COR-L47 (cell line): Measurements from ENCODE around the gene SERPINB1.
"Not testable (repeated sequence)": the region's sequence is repeated elsewhere in the genome, so short reads cannot be mapped to it uniquely, and the experiment has no call there.

Source experiments
- DNase-seq: peaks from one replicate; lab custom pipeline; 2025; lab: John Stamatoyannopoulos, UW

The SERPINB1 gene

DNA sequence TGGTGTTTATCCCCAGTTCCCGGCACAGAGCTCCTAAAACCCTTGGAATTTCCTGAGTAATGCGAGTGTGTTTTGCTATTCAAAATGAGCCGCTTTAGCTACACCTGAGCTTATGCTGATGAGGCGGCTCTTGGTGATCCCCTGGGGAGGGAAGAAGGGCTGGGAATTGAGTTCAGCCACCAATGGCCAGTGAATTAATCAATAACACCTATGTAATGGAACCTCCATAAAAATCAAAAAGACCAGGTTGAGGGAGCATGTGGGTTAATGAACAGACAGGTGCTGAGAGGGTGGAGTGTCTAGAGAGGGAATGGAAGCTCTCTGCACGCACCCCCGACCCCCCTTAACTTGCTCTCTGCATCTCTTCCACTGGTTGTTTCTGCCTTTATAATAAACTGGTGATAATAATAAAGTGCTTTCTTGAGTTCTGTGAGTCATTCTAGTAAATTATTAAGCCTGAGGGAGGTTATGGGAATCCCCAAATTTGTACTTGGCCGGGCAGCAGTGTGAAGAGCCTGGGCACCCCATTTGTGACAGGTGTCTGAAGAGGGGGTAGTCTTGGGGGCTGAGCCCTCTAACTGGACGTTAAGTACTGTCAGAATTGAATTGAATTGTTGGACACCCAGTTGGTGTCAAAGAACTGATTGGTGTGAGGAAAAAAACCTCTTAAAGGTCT lies 24.6 kb upstream of the SERPINB1 start:
- no peak for DNase-seq

DNA sequence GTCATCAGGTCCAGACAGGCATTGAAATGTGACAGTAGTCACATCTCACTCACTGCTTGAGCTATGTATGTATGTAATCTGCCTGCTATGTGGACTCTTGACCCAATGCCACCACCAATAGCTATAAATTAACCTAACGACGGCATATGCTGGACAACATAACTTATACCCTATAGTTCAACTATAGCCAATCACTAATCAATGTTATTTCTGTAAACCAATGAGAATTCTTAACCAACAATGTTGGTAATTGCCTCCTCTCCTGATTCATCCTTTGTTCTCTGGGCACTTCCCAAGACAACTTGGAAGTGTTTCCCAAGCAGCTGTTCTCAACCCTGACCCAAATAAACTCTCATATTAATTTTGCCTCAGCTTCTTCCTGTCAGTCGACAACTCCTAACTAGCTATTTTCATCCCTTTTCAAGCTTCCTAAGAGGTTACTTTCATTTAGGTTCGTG lies 24.1 kb upstream of the SERPINB1 start:
- no peak for DNase-seq

DNA sequence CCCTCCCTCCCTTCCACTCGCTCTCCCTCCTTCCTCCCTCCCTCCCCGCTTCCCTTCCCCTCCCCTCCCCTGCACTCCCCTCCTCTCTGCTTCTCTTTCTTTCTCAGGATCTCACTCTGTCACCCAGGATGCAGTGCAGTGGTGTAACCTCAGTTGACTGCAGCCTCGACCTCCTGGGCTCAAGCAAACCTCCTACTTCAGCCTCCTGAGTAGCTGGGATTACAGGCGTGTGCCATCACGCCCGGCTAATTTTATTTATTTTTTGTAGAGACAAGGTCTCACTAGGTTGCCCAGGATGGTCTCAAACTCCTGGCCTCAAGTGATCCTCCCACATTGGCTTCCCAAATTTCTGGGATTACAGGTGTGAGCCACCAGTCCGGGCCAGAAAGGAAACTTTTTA lies 23.6 kb upstream of the SERPINB1 start:
- DNase-seq: no peak

DNA sequence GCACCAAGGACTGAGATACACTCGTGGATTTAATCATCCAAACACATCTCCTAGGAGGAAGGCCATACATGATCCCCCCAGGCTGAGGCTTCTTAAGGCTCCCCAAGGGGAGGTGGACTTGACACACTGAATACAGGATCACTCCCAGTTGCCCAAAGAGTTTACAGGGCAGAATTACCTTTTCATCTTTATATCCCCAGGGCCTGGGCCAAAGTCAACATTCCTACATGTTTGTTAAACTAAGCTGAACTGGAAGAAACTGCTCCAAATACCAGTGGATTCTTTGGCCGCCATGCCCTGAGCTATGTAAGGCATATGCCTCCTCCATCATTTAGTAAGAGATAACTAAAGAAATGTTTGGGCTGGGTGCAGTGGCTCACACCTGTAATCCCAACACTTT lies 22.2 kb upstream of the SERPINB1 start:
- DNase-seq: no peak

DNA sequence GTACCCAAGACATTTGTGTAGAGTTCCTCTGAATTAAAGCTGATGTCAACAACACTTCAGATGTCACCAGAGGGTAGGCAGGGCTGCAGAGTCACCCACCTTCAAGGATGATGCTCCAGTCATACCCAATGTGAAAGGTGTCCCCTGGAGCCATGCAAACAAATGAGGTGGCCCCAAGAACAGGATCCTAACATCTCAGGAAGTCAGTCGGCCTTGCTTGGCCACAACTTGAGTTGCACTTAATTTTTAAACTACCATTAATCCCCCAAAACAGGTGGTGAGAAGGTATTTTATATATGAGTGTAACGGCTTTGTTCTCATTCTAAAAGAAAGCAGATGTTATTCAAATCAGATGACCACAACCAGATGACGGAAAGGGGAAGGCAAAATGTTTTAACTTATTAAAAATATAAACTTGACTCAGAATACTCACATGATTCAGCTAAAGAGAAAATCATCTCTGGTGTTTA lies 21.1 kb upstream of the SERPINB1 start:
- DNase-seq: no peak

DNA sequence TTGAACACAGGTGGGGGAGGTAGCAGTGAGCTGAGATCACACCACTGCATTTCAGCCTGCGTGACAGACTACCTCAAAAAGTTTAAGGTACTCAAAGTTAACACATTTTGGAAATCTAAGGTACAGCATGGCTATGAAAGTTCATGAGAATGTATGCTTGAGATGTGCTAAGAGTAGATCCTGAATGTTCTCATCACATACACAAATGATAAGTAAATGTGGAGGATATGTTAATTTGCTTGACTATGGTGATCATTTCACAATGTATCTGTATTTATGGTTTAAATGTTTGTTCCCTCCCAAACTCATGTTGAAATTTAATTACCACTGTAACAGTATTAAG lies 20.1 kb upstream of the SERPINB1 start:
- no peak for DNase-seq

DNA sequence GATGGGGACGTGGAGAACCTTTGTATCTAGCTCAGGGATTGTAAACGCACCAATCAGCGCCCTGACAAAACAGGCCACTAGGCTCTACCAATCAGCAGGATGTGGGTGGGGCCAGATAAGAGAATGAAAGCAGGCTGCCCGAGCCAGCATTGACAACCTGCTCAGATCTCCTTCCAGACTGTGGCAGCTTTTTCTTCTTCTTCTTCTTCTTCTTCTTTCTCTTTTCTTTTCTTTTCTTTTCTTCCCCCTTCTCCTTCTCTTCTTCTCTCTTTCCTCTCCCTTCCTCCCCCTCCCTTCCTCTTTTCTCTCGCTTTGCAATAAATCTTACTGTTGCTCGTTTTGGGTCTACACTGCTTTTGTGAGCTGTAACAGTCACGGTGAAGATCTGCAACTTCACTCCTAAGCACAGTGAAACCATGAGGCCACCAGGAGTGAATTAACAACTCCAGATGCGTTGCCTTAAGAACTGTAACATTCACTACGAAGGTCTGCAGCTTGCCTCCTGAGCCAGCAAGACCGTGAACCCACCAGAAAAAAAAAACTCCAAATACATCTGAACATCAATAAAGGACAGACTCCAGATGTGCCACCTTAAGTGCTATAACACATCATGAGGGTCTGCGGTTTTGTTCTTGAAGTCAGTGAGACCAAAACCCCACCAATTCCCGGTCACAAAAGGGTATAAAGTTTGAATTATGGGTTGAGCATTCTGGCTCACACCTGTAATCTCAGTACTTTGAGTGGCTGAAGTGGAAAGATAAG lies 19.6 kb upstream of the SERPINB1 start:
- no peak for DNase-seq

DNA sequence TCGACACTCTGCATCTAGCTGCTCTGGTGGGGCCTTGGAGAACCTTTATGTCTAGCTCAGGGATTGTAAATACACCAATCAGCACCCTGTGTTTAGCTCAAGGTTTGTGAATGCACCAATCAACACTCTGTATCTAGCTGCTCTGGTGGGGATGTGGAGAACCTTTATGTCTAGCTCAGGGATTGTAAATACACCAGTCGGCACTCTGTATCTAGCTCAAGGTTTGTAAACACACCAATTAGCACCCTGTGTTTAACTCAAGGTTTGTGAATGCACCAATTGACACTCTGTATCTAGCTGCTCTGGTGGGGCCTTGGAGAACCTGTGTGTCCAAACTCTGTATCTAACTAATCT lies 19.0 kb upstream of the SERPINB1 start:
- DNase-seq: not testable (repeated sequence)

DNA sequence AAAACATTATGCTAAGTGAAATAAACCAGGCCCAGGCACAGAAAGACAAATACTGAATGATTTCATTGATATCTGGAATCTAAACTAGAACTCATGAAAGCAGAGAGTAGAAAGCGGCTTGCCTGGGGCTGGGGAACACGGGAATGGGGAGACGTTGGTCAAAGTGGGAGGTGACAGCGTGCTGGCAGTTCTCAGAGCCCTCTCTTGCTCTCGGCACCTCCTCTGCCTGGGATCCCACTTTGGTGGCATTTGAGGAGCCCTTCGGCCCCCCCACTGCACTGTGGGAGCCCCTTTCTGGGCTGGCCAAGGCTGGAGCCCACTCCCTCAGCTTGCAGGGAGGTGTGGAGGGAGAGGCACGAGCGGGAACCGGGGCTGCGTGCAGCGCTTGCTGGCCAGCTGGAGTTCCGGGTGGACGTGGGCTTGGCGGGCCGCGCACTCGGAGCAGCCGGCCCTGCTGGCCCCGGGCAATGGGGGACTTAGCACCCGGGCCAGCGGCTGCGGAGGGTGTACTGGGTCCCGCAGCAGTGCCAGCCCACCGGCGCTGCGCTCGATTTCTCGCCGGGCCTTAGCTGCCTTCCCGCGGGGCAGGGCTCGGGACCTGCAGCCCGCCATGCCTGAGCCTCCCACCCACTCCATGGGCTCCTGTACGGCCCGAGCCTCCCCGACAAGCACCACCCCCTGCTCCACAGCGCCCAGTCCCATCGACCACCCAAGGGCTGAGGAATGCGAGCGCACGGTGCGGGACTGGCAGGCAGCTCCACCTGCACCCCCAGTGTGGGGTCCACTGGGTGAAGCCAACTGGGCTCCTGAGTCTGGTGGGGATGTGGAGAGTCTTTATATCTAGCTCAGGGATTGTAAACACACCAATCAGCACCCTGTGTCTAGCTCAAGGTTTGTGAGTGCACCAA lies 18.4 kb upstream of the SERPINB1 start:
- DNase-seq: not testable (repeated sequence)

DNA sequence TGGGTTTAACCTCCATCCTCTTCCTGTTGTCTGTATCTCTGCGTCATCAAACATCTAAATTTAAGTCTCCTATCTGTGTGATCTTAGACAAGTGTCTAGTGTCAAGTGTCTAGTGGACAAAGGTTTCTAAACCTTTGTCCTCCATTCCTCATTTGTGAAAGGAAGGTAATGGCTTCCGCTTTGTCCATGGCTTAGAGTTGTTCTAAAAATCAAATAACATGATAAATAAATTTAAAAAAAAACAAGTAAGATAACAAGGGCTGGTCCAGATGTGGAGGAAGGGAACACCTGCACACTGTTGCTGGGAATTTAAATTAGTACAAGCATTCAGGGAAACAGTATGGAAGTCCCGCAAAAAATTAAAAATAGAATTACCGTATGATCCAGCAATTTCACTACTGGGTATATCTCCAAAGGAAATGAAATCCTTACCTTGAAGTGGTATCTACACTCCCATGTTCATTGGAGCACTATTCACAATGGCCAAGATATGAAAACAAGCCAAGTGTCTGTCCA lies 17.6 kb upstream of the SERPINB1 start:
- DNase-seq: no peak

DNA sequence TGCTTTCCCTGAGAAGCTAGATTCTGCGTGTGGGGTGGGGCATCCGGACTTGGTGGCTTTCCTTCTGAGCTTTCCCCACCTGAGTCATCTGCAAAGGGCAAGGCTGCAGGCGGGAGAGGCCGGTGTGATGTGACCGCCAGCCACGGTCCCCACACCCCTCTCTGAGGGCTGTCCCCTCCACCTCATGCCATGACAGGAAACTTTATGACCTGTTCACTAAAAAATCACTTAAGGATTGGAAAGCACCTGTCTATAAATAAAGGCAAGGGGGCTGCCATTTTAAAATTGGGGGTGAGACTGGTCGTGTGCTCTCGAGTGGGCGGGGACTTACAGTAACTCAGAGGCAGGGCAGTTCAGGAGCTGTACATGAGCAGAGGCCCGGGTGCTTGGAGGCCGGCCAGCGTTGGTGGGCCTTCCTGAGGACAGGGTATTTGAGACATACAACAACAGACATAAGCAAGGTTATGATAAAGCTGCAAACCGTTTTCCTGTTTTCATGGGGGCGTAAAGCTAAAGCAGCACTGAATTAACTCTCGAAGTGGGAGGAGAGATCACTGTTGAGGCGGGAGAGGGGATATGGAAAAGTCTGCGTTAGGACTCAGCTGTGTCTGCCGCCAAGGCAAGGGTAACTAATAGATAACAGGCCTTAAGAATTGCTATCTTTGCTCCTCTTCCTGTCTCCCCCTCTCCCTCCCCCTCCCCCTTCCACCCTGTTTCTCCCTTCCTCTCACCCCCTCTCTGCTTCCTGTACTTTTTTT lies 16.1 kb upstream of the SERPINB1 start:
- no peak for DNase-seq

DNA sequence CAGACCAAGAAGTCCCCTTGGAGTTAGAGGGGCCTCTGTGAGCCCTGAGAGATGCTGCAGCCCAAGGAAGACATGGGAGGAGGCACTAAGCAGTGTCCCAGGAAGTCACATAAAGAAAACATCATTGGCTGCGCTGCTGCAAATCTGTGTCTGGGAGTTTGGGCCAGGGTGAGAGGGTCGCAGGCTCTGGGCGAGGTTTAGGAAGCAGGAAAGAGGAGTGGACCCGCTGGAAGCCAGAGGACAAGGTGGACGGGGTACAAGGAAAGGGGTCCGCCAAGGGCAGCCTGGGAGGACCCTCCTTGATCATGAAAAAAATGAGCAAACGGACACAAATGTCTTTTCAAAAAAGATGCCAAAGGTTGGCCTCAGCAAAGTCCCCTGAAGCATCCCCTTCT lies 15.5 kb upstream of the SERPINB1 start:
- DNase-seq: no peak

DNA sequence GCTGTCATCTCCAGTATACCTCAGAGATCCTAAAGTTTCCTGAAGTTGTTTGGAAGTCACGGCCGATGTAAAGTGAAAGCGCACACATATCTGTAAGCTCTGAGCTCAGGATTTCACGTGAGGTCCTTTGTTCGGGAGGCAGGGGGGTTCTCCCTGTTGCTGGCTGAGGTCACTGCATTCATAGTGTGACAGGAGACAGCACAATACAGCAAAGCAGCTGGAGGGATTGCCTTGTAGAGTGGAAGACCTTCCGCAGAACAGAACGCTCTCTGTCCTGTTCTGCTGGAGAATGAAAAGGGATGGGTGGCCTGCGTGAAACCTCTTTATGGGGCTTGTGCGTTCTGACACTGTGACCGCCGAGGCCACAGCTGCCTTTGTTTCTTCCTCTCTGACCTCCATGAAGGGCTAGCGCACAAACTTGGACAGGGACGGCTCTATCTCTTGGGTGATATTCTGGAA lies 13.4 kb upstream of the SERPINB1 start:
- DNase-seq: no peak

DNA sequence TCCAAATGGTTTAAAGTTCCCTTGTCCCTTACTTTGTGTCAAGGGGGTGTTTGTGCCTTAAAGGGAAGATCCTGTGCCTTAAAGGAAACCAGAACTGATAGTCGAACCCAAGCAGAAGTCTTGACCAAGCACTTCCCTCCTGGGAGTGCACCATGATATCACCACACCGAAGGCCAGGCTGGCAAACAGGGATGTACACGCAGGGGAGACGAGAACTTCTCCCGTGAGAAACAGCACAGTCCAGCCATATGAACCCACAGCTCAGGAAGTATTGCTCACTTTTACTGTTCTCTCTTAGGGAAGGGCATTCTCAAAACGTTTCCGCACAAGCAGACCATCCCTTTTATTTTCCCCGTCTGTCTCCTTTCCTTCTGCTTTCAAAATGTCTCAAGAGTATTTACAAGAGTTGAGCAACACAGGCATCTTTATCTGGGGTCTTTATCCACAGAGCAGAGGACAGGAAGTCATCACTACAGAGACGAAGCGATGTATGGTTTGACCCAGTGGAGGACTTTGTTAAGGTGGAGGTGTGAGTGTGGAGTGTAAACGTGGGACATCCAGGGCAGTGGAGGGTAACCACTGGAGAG lies 12.8 kb upstream of the SERPINB1 start:
- no peak for DNase-seq

DNA sequence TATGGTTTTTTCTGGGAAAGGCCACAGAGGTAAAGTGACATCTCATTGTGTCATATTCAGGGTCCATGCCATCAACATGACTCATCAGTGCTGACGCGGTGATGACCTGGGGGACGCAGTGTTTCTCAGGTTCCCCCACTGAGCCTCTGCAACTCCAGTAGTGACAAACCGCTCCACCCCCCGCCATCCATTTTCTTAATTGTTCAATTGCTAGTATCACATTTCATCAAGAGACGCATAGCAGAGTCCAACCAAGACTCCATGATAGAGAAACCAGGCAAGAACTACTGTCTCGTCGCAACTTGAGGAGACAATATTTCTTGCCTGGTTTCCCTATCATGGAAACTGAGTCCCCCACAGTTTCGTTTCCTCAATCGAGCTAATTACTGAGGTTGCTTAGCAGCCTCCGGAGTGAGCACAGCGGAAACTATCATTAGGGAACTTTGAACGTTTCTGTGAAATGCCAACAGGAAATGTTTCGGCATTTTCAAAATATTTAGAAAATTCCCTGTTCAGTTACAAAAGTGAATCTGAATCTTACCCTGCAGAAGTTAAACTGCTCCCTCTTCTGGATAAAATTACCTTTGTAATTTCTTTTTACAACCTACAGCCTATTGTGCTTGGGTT lies 12.2 kb upstream of the SERPINB1 start:
- peak; percentile 29 for DNase-seq

DNA sequence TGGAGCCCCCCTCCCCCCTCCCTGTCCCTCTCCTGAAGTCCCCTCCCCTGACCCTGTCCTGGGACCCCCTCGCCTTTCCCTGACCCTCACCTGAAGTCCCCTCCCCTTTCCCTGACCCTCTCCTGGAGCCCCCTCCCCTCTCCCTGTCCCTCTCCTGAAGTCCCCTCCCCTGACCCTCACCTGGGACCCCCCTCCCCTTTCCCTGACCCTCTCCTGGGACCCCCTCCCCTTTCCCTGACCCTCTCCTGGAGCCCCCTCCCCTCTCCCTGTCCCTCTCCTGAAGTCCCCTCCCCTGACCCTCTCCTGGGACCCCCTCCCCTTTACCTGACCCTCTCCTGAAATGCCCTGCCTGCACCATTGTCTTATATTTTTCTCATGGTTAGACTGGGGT lies 11.7 kb upstream of the SERPINB1 start:
- not testable (repeated sequence) for DNase-seq

DNA sequence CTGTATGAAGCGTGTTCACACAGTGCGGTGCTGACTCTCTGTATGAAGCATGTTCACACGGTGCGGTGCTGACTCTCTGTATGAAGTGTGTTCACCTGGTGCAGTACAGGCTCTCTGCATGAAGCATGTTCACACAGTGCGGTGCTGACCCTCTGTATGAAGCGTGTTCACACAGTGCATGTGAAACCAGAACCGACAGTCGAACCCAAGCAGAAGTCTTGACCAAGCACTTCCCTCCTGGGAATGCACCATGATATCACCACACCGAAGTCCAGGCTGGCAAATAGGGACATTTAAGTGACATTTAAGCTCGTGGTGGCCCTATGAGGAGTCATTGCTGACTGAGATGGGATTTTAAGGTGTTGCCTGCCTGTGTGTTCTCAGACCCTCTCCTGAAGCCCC lies 11.3 kb upstream of the SERPINB1 start:
- DNase-seq: no peak

DNA sequence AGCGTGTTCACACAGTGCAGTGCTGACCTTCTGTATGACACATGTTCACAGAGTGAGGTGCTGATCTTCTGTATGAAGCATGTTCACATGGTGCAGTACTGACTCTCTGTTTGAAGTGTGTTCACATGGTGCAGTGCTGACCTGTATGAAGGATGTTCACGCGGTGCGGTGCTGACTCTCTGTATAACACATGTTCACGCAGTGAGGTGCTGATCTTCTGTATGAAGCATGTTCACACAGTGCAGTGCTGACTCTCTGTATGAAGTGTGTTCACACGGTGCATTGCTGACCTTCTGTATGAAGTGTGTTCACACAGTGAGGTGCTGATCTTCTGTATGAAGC lies 10.8 kb upstream of the SERPINB1 start:
- DNase-seq: no peak

DNA sequence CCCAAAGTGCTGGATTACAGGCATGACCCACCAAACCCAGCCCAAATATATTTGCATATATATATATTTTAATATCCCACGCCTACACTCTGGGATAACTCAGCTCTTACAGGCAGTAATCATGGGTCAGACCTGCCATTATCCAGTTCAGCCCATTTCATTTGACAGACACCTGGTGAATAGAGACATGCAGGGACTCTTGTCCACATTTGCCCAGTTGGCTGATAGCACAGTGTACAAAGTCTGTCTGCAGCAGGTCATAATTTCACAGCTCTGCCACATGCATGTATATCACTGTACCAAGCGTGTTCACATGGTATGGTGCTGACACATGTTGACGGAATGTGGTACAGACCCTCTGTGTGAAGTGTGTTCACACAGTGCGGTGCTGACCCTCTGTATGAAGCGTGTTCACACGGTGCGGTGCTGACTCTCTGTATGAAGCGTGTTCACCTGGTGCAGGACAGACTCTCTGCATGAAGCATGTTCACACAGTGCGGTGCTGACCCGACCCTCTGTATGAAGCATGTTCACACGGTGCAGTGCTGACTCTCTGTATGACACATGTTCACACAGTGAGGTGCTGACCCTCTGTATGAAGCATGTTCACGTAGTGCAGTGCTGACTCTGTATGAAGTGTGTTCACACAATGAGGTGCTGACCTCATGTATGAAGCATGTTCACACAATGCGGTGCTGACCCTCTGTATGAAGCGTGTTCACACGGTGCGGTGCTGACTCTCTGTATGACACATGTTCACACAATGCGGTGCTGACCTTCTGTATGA lies 10.3 kb upstream of the SERPINB1 start:
- DNase-seq: no peak

DNA sequence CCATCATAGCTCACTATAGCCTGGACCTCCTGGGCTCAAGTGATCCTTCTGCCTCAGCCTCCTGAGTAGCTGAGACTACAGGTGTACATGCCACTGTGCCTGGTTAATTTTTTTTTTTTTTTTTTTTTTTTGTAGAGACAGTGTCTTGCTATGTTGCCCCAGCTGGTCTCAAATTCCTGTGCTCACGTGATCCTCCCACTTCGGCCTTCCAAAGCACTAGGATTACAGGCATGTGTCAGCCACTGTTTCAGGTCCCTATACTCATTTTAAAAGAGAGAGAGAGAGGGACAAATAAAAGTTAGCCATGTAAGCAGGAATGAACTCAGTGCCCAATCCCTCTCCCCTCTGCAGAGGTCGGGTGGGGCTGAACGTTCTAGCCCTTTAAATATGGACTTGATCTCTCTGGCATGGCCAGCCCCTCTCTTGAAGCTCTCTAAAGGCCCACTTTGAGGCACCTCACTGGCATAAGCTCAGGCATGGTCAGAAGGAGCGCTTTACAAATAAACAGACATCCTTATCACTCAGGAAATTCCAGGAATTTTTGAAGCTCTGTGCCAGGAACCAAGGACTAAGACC lies 9.0 kb upstream of the SERPINB1 start:
- DNase-seq: no peak
